H54 (cell line): ENCODE measurements around the gene ABCA2.
A peak's percentile ranks its signal among the peaks of the same experiment; 100 is the strongest.
"Not testable (repeated sequence)": the region's sequence is repeated elsewhere in the genome, so short reads cannot be mapped to it uniquely, and the experiment has no call there.

Source experiments
- DNase-seq: peaks from one replicate; pipeline ENCODE4 v3.0.0; 2011; ENCODE audit warnings: low spot score, mixed read lengths; ENCODE audit not compliant: insufficient read length
- FAIRE-seq: peaks from 3 replicates; lab custom pipeline; 2011; peaks lifted over from hg19 to GRCh38; lab: Jason Lieb, UNC
- POLR2A ChIP-seq: IDR thresholded peaks from 2 replicates; pipeline ENCODE4 v1.6.1; 2011; ENCODE audit warnings: low read depth, mild to moderate bottlenecking, low read length

ABCA2 gene

GRCh38 chr9:137035507-137035834 lies 7.4 kb upstream of the ABCA2 start:
- TF ChIP-seq POLR2A, result no peak
- DNase-seq (no peak), FAIRE-seq (no peak)

GRCh38 chr9:137034709-137035506 lies 6.9 kb upstream of the ABCA2 start:
- FAIRE-seq (no peak), DNase-seq (peak; percentile 100)
- no peak for TF ChIP-seq POLR2A

GRCh38 chr9:137034039-137034708 lies 6.1 kb upstream of the ABCA2 start:
- TF ChIP-seq POLR2A, result no peak
- DNase-seq (peak; percentile 86), FAIRE-seq (no peak)

- not testable (repeated sequence) for FAIRE-seq, DNase-seq
Observed at GRCh38 chr9:137033481-137033880, 5.4 kb upstream of the ABCA2 start.

GRCh38 chr9:137032858-137033257 lies 4.8 kb upstream of the ABCA2 start:
- DNase-seq (no peak), FAIRE-seq (no peak)
- TF ChIP-seq POLR2A, result no peak

GRCh38 chr9:137031904-137032640 lies 4.0 kb upstream of the ABCA2 start, which contains the start of gene FUT7:
FUT7 (minus strand) TSS chr9:137032088; CDS start chr9:137031991, 97 bp downstream.
- TF ChIP-seq POLR2A, result no peak
- FAIRE-seq (no peak), DNase-seq (no peak)

GRCh38 chr9:137030538-137031527 lies 2.8 kb upstream of the ABCA2 start:
- no peak for FAIRE-seq
- no peak for TF ChIP-seq POLR2A
- no peak for DNase-seq

- TF ChIP-seq POLR2A, result no peak
- DNase-seq (no peak), FAIRE-seq (no peak)
Observed at GRCh38 chr9:137030006-137030405, 2.0 kb upstream of the ABCA2 start.

- peak; percentile 97 for DNase-seq
- no peak for TF ChIP-seq POLR2A
- peak; percentile 65 for FAIRE-seq
Observed at GRCh38 chr9:137029058-137029936, 1.3 kb upstream of the ABCA2 start.

- FAIRE-seq, result no peak
- DNase-seq, result peak; percentile 93
- no peak for TF ChIP-seq POLR2A
Observed at GRCh38 chr9:137028263-137029057, 423 bp upstream of the ABCA2 start.

GRCh38 chr9:137026828-137027227 lies 1.2 kb downstream of the ABCA2 start:
- TF ChIP-seq POLR2A, result no peak
- no peak for FAIRE-seq
- no peak for DNase-seq
